Endodermal cell (in vitro differentiated cells): ENCODE results near the gene ZFAND6. TPM values are rescaled to one million over a fixed set of nuclear protein-coding genes. Genes with fewer than 3 reads are reported as not detected.

Experiments
- DNase-seq: peaks from one replicate; pipeline ENCODE4 v3.0.0-alpha.2; 2017
- H3K27ac ChIP-seq: 2 replicates; pipeline ENCODE4 v1.5.1; 2013; ENCODE audit warnings: mild to moderate bottlenecking, low read depth, low read length, moderate library complexity
- H3K27me3 ChIP-seq: 2 replicates; pipeline ENCODE4 v1.6.1; 2013; ENCODE audit warnings: mild to moderate bottlenecking, low read length, moderate library complexity; ENCODE audit not compliant: insufficient read depth, control insufficient read depth, poor library complexity, severe bottlenecking
- H3K36me3 ChIP-seq: 2 replicates; pipeline ENCODE4 v1.7.0; 2013; ENCODE audit warnings: mild to moderate bottlenecking, low read length, moderate library complexity; ENCODE audit not compliant: control insufficient read depth, insufficient read depth
- H3K4me1 ChIP-seq: one replicate; pipeline ENCODE4 v1.7.0; 2013; ENCODE audit warnings: low read length; ENCODE audit not compliant: control insufficient read depth, insufficient read depth
- H3K4me3 ChIP-seq: 2 replicates; pipeline ENCODE4 v1.5.1; 2013; ENCODE audit warnings: mild to moderate bottlenecking, low read length, moderate library complexity
- H3K9ac ChIP-seq: 2 replicates; pipeline ENCODE4 v1.6.1; 2013; ENCODE audit warnings: mild to moderate bottlenecking, low read length, moderate library complexity; ENCODE audit not compliant: poor library complexity, severe bottlenecking; ENCODE audit errors: extremely low read depth
- H3K9me3 ChIP-seq: 2 replicates; pipeline ENCODE4 v1.6.1; 2013; ENCODE audit warnings: mild to moderate bottlenecking, low read length, moderate library complexity; ENCODE audit not compliant: control insufficient read depth
- H3K27ac Mint-ChIP-seq: 2 replicates; pipeline ENCODE4 v1.8.0; 2020; ENCODE audit warnings: mixed read lengths
- H3K27me3 Mint-ChIP-seq: 2 replicates; pipeline ENCODE4 v1.8.0; 2021; ENCODE audit warnings: mild to moderate bottlenecking, mixed read lengths; ENCODE audit not compliant: insufficient read depth
- H3K36me3 Mint-ChIP-seq: 2 replicates; pipeline ENCODE4 v1.8.0; 2020; ENCODE audit warnings: low read depth, mixed read lengths
- H3K4me1 Mint-ChIP-seq: 2 replicates; pipeline ENCODE4 v1.8.0; 2020; ENCODE audit warnings: mixed read lengths
- H3K4me3 Mint-ChIP-seq: 2 replicates; pipeline ENCODE4 v1.8.0; 2020; ENCODE audit warnings: mild to moderate bottlenecking, moderate library complexity, mixed read lengths
- H3K9me3 Mint-ChIP-seq: 2 replicates; pipeline ENCODE4 v1.8.0; 2020; ENCODE audit warnings: mild to moderate bottlenecking, mixed read lengths
- WGBS, 2 experiments: methylation state at CpG; one replicate each; pipeline versions ENCODE4 v1.1.5 to v1.1.7; 2013; ENCODE audit warnings: missing lambda C conversion rate in 2 of 2, mixed read lengths in 1 of 2; ENCODE audit not compliant: insufficient coverage in 1 of 2, insufficient read length in 1 of 2; 5-methylcytosine and 5-hydroxymethylcytosine counted together
- total RNA-seq, 2 donors: library from RNA; stranded (reverse); fragmentation: NEBNext Ultra II Directional in 1 of 2; extraction: Animal tissue kit (Norgen Biotek cat#: 25700) in 1 of 2; gene quantifications; 2 replicates in 1 of 2; 3 replicates in 1 of 2; pipeline ENCODE4 v1.2.1, GENCODE V29; 2021
- TF ChIP-seq, protein P1 (sequence below): fragments of 200-600 bp; sonication (generic); conservative IDR thresholded peaks from 2 replicates; pipeline ENCODE4 v1.5.0; 2021; ENCODE audit warnings: antibody characterized with exemption, mild to moderate bottlenecking

ZFAND6 gene
- total RNA-seq, 2 donors from 2014 or later = 84.5 to 86.2 TPM

DNA sequence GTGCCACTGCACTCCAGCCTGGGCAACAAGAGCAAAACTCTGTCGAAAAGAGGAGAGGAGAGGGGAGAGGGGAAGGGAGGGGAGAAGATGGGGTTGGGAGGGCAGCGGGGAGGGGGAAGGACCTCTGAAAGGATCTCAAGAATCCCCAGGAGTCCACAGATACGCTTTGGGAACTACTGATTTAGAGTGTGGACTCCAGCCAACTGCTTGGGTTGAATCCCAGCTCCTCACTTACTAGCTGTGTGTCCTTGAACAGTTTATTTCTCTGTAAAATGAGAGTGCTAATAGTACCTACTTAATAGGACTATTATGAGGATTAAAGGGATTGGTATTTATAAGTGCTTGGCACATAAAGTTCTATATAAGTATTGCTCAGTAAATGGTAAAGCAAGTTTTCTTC is 48.3 kb downstream of the ZFAND6 start:
- Histone ChIP-seq H3K9me3 (no peaks in the 10 kb centered on the region), H3K27ac (no peak overlapping the region), H3K4me3 (no peak overlapping the region), H3K9ac (no peak overlapping the region), H3K36me3 (no peaks in the 10 kb centered on the region), H3K27me3 (no peaks in the 10 kb centered on the region), H3K4me1 (peaks cover 8% of the 10 kb centered on the region)
- TF ChIP-seq, protein P1, sequence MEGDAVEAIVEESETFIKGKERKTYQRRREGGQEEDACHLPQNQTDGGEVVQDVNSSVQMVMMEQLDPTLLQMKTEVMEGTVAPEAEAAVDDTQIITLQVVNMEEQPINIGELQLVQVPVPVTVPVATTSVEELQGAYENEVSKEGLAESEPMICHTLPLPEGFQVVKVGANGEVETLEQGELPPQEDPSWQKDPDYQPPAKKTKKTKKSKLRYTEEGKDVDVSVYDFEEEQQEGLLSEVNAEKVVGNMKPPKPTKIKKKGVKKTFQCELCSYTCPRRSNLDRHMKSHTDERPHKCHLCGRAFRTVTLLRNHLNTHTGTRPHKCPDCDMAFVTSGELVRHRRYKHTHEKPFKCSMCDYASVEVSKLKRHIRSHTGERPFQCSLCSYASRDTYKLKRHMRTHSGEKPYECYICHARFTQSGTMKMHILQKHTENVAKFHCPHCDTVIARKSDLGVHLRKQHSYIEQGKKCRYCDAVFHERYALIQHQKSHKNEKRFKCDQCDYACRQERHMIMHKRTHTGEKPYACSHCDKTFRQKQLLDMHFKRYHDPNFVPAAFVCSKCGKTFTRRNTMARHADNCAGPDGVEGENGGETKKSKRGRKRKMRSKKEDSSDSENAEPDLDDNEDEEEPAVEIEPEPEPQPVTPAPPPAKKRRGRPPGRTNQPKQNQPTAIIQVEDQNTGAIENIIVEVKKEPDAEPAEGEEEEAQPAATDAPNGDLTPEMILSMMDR = no peak
- DNase-seq = no peak
- Mint-ChIP-seq H3K4me1 (peaks cover 15% of the 10 kb centered on the region), H3K9me3 (no peaks in the 10 kb centered on the region), H3K36me3 (peaks cover 4% of the 10 kb centered on the region), H3K27me3 (no peaks in the 10 kb centered on the region), H3K4me3 (no peak overlapping the region), H3K27ac (no peak overlapping the region)
- WGBS, 2 experiments = 80 to 84% methylated on average over 1 to 3 of the region's 3 CpGs

GRCh38 chr15:80109388-80109787 is 49.9 kb downstream of the ZFAND6 start:
- no peak overlapping the region for H3K9ac ChIP-seq
- H3K36me3 Mint-ChIP-seq = peaks cover 2% of the 10 kb centered on the region
- H3K9me3 Mint-ChIP-seq = no peaks in the 10 kb centered on the region
- no peaks in the 10 kb centered on the region for H3K36me3 ChIP-seq
- TF ChIP-seq, protein P1 = no peak
- H3K4me3 ChIP-seq = no peak overlapping the region
- peaks cover 23% of the 10 kb centered on the region for H3K4me1 Mint-ChIP-seq
- no peaks in the 10 kb centered on the region for H3K9me3 ChIP-seq
- no peak for DNase-seq
- H3K27me3 Mint-ChIP-seq = no peaks in the 10 kb centered on the region
- no peak overlapping the region for H3K27ac Mint-ChIP-seq
- peaks cover 8% of the 10 kb centered on the region for H3K4me1 ChIP-seq
- H3K27me3 ChIP-seq = no peaks in the 10 kb centered on the region
- H3K4me3 Mint-ChIP-seq = no peak overlapping the region
- WGBS, 2 experiments = 86 to 89% methylated on average over 2 to 3 of the region's 3 CpGs
- no peak overlapping the region for H3K27ac ChIP-seq

- TF ChIP-seq, protein P1 = no peak
- H3K27me3 Mint-ChIP-seq = no peaks in the 10 kb centered on the region
- Histone ChIP-seq H3K4me1 (peaks cover 8% of the 10 kb centered on the region), H3K4me3 (no peak overlapping the region), H3K27me3 (no peaks in the 10 kb centered on the region), H3K9ac (no peak overlapping the region), H3K36me3 (no peaks in the 10 kb centered on the region), H3K27ac (no peak overlapping the region), H3K9me3 (no peaks in the 10 kb centered on the region)
- no peak overlapping the region for H3K4me3 Mint-ChIP-seq
- no peaks in the 10 kb centered on the region for H3K9me3 Mint-ChIP-seq
- H3K4me1 Mint-ChIP-seq = peaks cover 23% of the 10 kb centered on the region
- H3K36me3 Mint-ChIP-seq = no peaks in the 10 kb centered on the region
- DNase-seq = no peak
- no peak overlapping the region for H3K27ac Mint-ChIP-seq
Measured at GRCh38 chr15:80110920-80111319, 51.4 kb downstream of the ZFAND6 start.
